ENCODE data around the gene AREL1. TPM values are rescaled to one million over a fixed set of nuclear protein-coding genes. Genes with fewer than 3 reads are reported as not detected.

Gene AREL1
- total and polyA plus RNA-seq, 7 donors, result 4.8 to 20.2 (median 12.5) TPM

- no peaks in the 10 kb centered on the region for H3K9me3 ChIP-seq
- H3K4me3 ChIP-seq, result peak overlapping the region; percentile 66 to 81 (median 80)
- H3K4me1 ChIP-seq, result peaks cover 0 to 48% (median 34%) of the 10 kb centered on the region in 4 donors
- WGBS, 2 donors, result 13 to 15% methylated on average over 6 of the region's 6 CpGs
- peak overlapping the region; percentile 84 to 89 (median 84) for H3K27ac ChIP-seq
- no peaks in the 10 kb centered on the region for H3K27me3 ChIP-seq
- intact Hi-C loops (cut with DNase I), result loop anchor here (5.0 kb wide), 1 partner anchor 49 kb away; the partner anchor contains the start of gene YLPM1
- TF ChIP-seq POLR2AphosphoS5 (IDR thresholded peaks at IDR 0.05) (no peak), EP300 (IDR thresholded peaks at IDR 0.05) (peak in 1 of 4 donors; percentile 9), CTCF (IDR thresholded peaks at IDR 0.05) (no peak)
- no peak for DNase-seq
- peaks cover 0 to 35% (median 6%) of the 10 kb centered on the region in 4 donors for H3K36me3 ChIP-seq
Observed at GRCh38 chr14:74713395-74713735, 485 bp upstream of the AREL1 start.

- no peak overlapping the region for H3K27ac ChIP-seq
- no peaks in the 10 kb centered on the region for H3K9me3 ChIP-seq
- peaks cover 0 to 48% (median 35%) of the 10 kb centered on the region in 4 donors for H3K4me1 ChIP-seq
- intact Hi-C loops (cut with DNase I), result loop anchor here (5.0 kb wide), 1 partner anchor 51 kb away; the partner anchor contains the start of gene YLPM1
- H3K27me3 ChIP-seq, result no peaks in the 10 kb centered on the region
- peaks cover 0 to 18% (median 0%) of the 10 kb centered on the region in 4 donors for H3K36me3 ChIP-seq
- H3K4me3 ChIP-seq, result peak overlapping the region in 1 of 4 donors; percentile 81
- 45 to 76% methylated on average over 5 of the region's 5 CpGs for WGBS, 2 donors
- no peak for DNase-seq
- TF ChIP-seq POLR2A (IDR thresholded peaks at IDR 0.05) (no peak), EP300 (IDR thresholded peaks at IDR 0.05) (no peak), CTCF (IDR thresholded peaks at IDR 0.05) (no peak), POLR2AphosphoS5 (IDR thresholded peaks at IDR 0.05) (no peak)
Observed at GRCh38 chr14:74711651-74712050, 1.2 kb downstream of the AREL1 start.

- 92 to 93% methylated on average over 1 of the region's 1 CpG for WGBS, 2 donors
- peaks cover 0 to 55% (median 40%) of the 10 kb centered on the region in 4 donors for H3K4me1 ChIP-seq
Observed at GRCh38 chr14:74710480-74710879, 2.4 kb downstream of the AREL1 start.

GRCh38 chr14:74705613-74706500, 7.0 kb downstream of the AREL1 start:
- Histone ChIP-seq H3K4me3 (no peak overlapping the region), H3K9me3 (peaks cover 0 to 2% (median 0%) of the 10 kb centered on the region in 4 donors), H3K4me1 (peaks cover 0 to 23% (median 22%) of the 10 kb centered on the region in 4 donors), H3K36me3 (no peaks in the 10 kb centered on the region), H3K27me3 (no peaks in the 10 kb centered on the region), H3K27ac (no peak overlapping the region)
- no peak for DNase-seq
- intact Hi-C loops (cut with DNase I), result no loop called here
- TF ChIP-seq EP300 (IDR thresholded peaks at IDR 0.05), result no peak
- TF ChIP-seq CTCF (IDR thresholded peaks at IDR 0.05), result no peak
- no peak for TF ChIP-seq POLR2AphosphoS5 (IDR thresholded peaks at IDR 0.05)
- TF ChIP-seq POLR2A (IDR thresholded peaks at IDR 0.05), result no peak
- WGBS, 2 donors, result 74 to 75% methylated on average over 5 of the region's 5 CpGs

More at GRCh38 chr14:74710480-74710879, 2.4 kb downstream of the AREL1 start:
- H3K9me3 ChIP-seq, result no peaks in the 10 kb centered on the region
- no peak for DNase-seq
- H3K4me3 ChIP-seq, result no peak overlapping the region
- no peaks in the 10 kb centered on the region for H3K27me3 ChIP-seq
- intact Hi-C loops (cut with DNase I), result loop anchor here (5.0 kb wide), 1 partner anchor 52 kb away; the partner anchor contains the start of gene YLPM1
- TF ChIP-seq POLR2A (IDR thresholded peaks at IDR 0.05) (no peak), CTCF (IDR thresholded peaks at IDR 0.05) (no peak), EP300 (IDR thresholded peaks at IDR 0.05) (no peak), POLR2AphosphoS5 (IDR thresholded peaks at IDR 0.05) (no peak)
- H3K27ac ChIP-seq, result no peak overlapping the region
- peaks cover 0 to 6% (median 0%) of the 10 kb centered on the region in 4 donors for H3K36me3 ChIP-seq

All from sigmoid colon (tissue), 7 donors.